ENCODE data around the gene PIK3CG.

GRCh38 chr7:106927536-106927935 is 62.5 kb downstream of the PIK3CG start:
- TF ChIP-seq POLR2A (IDR thresholded peaks at IDR 0.05) (no peak), CTCF (IDR thresholded peaks at IDR 0.05) (no peak)

All from upper lobe of left lung (tissue), 4 donors.